DND-41 (cell line): ENCODE data around the gene SCMH1.

Experiments used
- ATAC-seq: fragments of 200-7000 bp; cut with Tn5 transposase; 3 replicates; pipeline ENCODE4 v1.9.1; 2021; ENCODE audit warnings: low read depth; ENCODE audit not compliant: insufficient read depth
- DNase-seq: peaks from one replicate; pipeline ENCODE4 v3.0.0-alpha.2; 2020
- H2AFZ ChIP-seq: 2 replicates; pipeline ENCODE4 v1.6.0; 2012; ENCODE audit warnings: low read depth, low read length
- H3K27ac ChIP-seq: 2 replicates; pipeline ENCODE4 v1.5.1; 2012; ENCODE audit warnings: low read length, inconsistent platforms
- H3K27me3 ChIP-seq: fragments of 200-600 bp; sonication (generic); 2 replicates; pipeline ENCODE4 v1.6.0; 2012; ENCODE audit warnings: low read length, mild to moderate bottlenecking, inconsistent platforms; ENCODE audit not compliant: insufficient read depth, poor library complexity
- H3K36me3 ChIP-seq: 2 replicates; pipeline ENCODE4 v1.5.1; 2012; ENCODE audit warnings: low read length, inconsistent platforms; ENCODE audit not compliant: insufficient read depth
- H3K4me1 ChIP-seq: 2 replicates; pipeline ENCODE4 v1.5.1; 2012; ENCODE audit warnings: mild to moderate bottlenecking, low read length; ENCODE audit not compliant: insufficient read depth
- H3K4me2 ChIP-seq: 2 replicates; pipeline ENCODE4 v1.6.0; 2012; ENCODE audit warnings: mild to moderate bottlenecking, moderate library complexity, low read length, inconsistent platforms; ENCODE audit not compliant: insufficient read depth
- H3K4me3 ChIP-seq, 2 experiments: fragments of 200-600 bp in 1 of 2; shearing (Covaris generic) in 1 of 2; 2 replicates each; pipeline ENCODE4 v1.5.1; 2012 to 2016; ENCODE audit warnings: inconsistent platforms in 2 of 2, low read length in 2 of 2, mild to moderate bottlenecking in 2 of 2, low read depth in 1 of 2, moderate library complexity in 1 of 2
- H3K79me2 ChIP-seq: 2 replicates; pipeline ENCODE4 v1.6.0; 2012; ENCODE audit warnings: low read length, inconsistent platforms; ENCODE audit not compliant: insufficient read depth
- H3K9ac ChIP-seq: 2 replicates; pipeline ENCODE4 v1.6.0; 2012; ENCODE audit warnings: low read depth, mild to moderate bottlenecking, inconsistent platforms, low read length, moderate library complexity
- H3K9me3 ChIP-seq: 2 replicates; pipeline ENCODE4 v1.5.1; 2012; ENCODE audit warnings: low read length, moderate library complexity, mild to moderate bottlenecking, inconsistent platforms; ENCODE audit not compliant: insufficient read depth, severe bottlenecking
- H4K20me1 ChIP-seq: 2 replicates; pipeline ENCODE4 v1.6.0; 2012; ENCODE audit warnings: low read length; ENCODE audit not compliant: insufficient read depth
- EZH2 ChIP-seq: IDR thresholded peaks from 3 replicates; pipeline ENCODE4 v1.6.1; 2012; ENCODE audit warnings: borderline replicate concordance, low read depth, mild to moderate bottlenecking, moderate library complexity, low read length, inconsistent platforms; ENCODE audit not compliant: severe bottlenecking
- TF ChIP-seq, protein P1 (sequence below): IDR thresholded peaks from 2 replicates; pipeline ENCODE4 v1.5.1; 2012; ENCODE audit warnings: borderline replicate concordance, low read length, moderate library complexity, mild to moderate bottlenecking; ENCODE audit not compliant: poor library complexity, severe bottlenecking; ENCODE audit errors: extremely low read depth

The SCMH1 gene

DNA sequence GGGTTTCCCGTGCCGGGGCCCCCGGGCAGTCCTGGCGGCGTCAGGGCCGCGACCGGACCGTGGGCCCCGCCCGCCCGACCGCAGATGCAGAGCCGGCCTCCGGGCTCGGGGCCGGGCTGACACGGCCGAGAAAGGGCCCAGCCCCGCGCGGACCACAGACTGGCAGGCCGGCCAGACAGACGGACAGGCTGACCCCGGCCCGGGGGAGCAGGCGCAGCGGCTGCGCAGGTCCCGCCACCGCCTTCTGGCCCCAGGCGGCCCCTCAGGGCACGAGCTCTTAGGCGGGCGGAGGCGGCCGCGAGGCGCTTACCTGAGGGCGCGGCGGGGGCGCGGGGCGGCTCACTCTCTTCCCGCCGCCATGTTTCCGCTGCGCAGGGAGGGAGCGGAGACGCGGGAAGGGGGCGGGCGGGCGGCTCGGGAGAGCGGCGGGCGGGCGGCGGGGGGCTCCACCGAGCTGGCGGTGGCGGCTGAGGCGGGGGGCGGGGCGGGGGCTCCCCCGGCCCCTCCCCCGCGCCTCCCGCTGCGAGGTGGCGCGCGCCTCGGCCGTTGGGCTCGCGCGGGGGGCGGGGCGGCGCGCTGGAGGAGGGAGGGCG lies at the start of gene SCMH1:
Gene SCMH1, minus strand, starts transcription at position 558 of the 593 bp plus-strand sequence. CDS start 56,173 bp downstream, outside the sequence.
- TF ChIP-seq, protein P1, sequence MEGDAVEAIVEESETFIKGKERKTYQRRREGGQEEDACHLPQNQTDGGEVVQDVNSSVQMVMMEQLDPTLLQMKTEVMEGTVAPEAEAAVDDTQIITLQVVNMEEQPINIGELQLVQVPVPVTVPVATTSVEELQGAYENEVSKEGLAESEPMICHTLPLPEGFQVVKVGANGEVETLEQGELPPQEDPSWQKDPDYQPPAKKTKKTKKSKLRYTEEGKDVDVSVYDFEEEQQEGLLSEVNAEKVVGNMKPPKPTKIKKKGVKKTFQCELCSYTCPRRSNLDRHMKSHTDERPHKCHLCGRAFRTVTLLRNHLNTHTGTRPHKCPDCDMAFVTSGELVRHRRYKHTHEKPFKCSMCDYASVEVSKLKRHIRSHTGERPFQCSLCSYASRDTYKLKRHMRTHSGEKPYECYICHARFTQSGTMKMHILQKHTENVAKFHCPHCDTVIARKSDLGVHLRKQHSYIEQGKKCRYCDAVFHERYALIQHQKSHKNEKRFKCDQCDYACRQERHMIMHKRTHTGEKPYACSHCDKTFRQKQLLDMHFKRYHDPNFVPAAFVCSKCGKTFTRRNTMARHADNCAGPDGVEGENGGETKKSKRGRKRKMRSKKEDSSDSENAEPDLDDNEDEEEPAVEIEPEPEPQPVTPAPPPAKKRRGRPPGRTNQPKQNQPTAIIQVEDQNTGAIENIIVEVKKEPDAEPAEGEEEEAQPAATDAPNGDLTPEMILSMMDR = no peak
- TF ChIP-seq EZH2 = no peak
- ATAC-seq = peak; percentile 73
- H3K27ac ChIP-seq = peak within 1 kb of the TSS; percentile 78
- H3K9me3 ChIP-seq = no peaks in the 10 kb centered on the region
- peak within 1 kb of the TSS; percentile 87 for H3K9ac ChIP-seq
- H3K4me3 ChIP-seq = peak within 1 kb of the TSS; percentile 31 to 66
- peak within 1 kb of the TSS; percentile 83 for H2AFZ ChIP-seq
- peaks cover 40% of the 10 kb centered on the region for H3K79me2 ChIP-seq
- peak; percentile 65 for DNase-seq
- no peaks in the 10 kb centered on the region; the same call in 1 of the 2 replicates for H3K36me3 ChIP-seq
- peaks cover 65% of the 10 kb centered on the region for H3K4me1 ChIP-seq
- H3K27me3 ChIP-seq = no peaks in the 10 kb centered on the region
- peak within 1 kb of the TSS; percentile 86 for H3K4me2 ChIP-seq
- H4K20me1 ChIP-seq = no peaks in the 10 kb centered on the region; the same call in 1 of the 2 replicates

DNA sequence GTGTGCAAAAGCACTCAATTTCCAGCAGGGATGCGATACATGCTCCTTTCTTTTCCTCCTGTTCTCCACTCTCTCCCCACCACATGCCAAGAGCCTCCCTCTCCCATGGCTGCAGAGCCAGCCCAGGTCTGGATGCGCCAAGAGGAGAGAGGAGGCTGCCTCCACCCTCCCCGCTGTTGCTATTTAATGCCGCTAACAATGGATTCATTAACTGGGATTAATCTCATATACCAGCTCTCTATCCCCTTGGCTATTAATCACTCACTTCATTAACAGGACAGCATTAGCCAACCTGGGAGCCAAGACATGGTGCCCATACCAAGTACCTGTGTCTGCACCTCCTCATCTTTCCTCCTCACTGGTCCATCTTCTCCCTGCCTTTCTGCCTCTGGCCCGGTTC lies 49.1 kb upstream of the SCMH1 start:
- Histone ChIP-seq H4K20me1 (no peaks in the 10 kb centered on the region), H3K36me3 (no peaks in the 10 kb centered on the region), H3K27ac (no peak overlapping the region), H3K4me1 (no peaks in the 10 kb centered on the region), H3K4me3 (no peak overlapping the region), H3K4me2 (no peak overlapping the region), H3K79me2 (no peaks in the 10 kb centered on the region), H3K9ac (no peak overlapping the region), H3K9me3 (no peaks in the 10 kb centered on the region), H2AFZ (no peak overlapping the region), H3K27me3 (peaks cover 36% of the 10 kb centered on the region)
- DNase-seq (no peak), ATAC-seq (no peak)
- TF ChIP-seq, protein P1 = no peak
- TF ChIP-seq EZH2 = no peak

DNA sequence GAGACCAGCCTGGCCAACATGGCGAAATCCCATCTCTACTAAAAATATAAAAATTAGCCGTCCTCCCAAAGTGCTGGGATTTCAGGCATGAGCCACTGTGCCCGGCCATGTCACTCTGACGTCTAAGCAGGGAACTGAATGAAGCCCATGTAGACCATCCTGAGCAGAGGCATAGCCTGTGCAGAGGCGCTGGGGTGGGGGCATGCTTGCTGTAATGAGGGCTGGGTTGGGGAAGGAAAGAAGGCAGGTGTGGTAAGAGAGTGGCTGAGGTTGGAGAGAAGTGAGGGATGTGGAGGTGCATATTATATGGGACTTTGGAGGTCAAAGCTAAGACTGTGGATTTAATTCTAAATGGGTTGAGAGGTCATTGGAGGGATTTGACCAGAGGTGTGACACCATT lies 47.1 kb upstream of the SCMH1 start:
- Histone ChIP-seq H3K4me1 (no peaks in the 10 kb centered on the region), H3K27me3 (peaks cover 45% of the 10 kb centered on the region), H3K9ac (no peak overlapping the region), H3K36me3 (no peaks in the 10 kb centered on the region), H3K4me3 (no peak overlapping the region), H2AFZ (no peak overlapping the region), H3K9me3 (no peaks in the 10 kb centered on the region), H3K27ac (no peak overlapping the region), H3K79me2 (no peaks in the 10 kb centered on the region), H3K4me2 (no peak overlapping the region), H4K20me1 (no peaks in the 10 kb centered on the region)
- DNase-seq = no peak
- ATAC-seq = no peak
- TF ChIP-seq EZH2 = no peak
- TF ChIP-seq, protein P1 = no peak

DNA sequence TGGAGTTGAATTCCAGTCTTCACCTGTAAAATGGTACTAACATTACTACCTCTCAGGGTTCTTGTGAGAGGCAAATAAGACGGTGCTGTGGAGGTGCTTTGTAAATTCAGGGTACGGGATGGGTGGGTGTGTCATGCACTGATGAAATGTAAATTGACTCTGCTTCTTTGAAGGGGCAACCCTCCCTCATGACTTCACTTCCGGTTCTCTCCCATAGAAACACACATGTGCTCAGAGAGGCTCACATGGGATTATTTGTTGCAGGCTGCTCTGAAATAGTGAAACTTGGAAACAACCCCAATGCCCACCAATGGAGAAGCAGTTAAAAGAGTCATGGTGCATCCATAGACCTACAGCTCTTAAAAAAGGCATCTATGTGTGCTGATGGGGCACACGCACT lies 44.9 kb upstream of the SCMH1 start:
- Histone ChIP-seq H3K79me2 (no peaks in the 10 kb centered on the region), H2AFZ (no peak overlapping the region), H3K36me3 (no peaks in the 10 kb centered on the region), H4K20me1 (no peaks in the 10 kb centered on the region), H3K4me3 (no peak overlapping the region), H3K4me1 (no peaks in the 10 kb centered on the region), H3K27ac (no peak overlapping the region), H3K9ac (no peak overlapping the region), H3K27me3 (peaks cover 53% of the 10 kb centered on the region), H3K9me3 (no peaks in the 10 kb centered on the region), H3K4me2 (no peak overlapping the region)
- TF ChIP-seq, protein P1 = no peak
- no peak for TF ChIP-seq EZH2
- no peak for DNase-seq
- no peak for ATAC-seq
